GM23248 (cell line): ENCODE results near the gene SPNS1. TPM values are rescaled to one million over a fixed set of nuclear protein-coding genes. Genes with fewer than 3 reads are reported as not detected.

Experiments
- DNase-seq: peaks from one replicate; pipeline ENCODE4 v3.0.0-alpha.2; 2015
- H2AFZ ChIP-seq: fragments of 200-600 bp; sonication (generic); 2 replicates; pipeline ENCODE4 v1.6.1; 2016; ENCODE audit warnings: antibody characterized with exemption
- H3F3A ChIP-seq: fragments of 200-600 bp; sonication (generic); 2 replicates; pipeline ENCODE4 v1.6.1; 2016; ENCODE audit warnings: mild to moderate bottlenecking, antibody characterized with exemption, mixed run types; ENCODE audit not compliant: insufficient read depth
- H3K27ac ChIP-seq: fragments of 200-600 bp; sonication (generic); 2 replicates; pipeline ENCODE4 v1.5.1; 2016; ENCODE audit warnings: mild to moderate bottlenecking
- H3K27me3 ChIP-seq: fragments of 200-600 bp; sonication (generic); replicated peaks from 2 replicates; pipeline ENCODE4 v1.6.1; 2016; ENCODE audit warnings: mild to moderate bottlenecking; ENCODE audit not compliant: insufficient read depth
- H3K36me3 ChIP-seq: fragments of 200-600 bp; sonication (generic); 2 replicates; pipeline ENCODE4 v1.6.1; 2016; ENCODE audit warnings: low read depth, mild to moderate bottlenecking
- H3K4me1 ChIP-seq: fragments of 200-600 bp; sonication (generic); 2 replicates; pipeline ENCODE4 v1.6.1; 2016; ENCODE audit warnings: mild to moderate bottlenecking; ENCODE audit not compliant: insufficient read depth
- H3K4me2 ChIP-seq: fragments of 200-600 bp; sonication (generic); one replicate; pipeline ENCODE4 v1.6.1; 2016; ENCODE audit warnings: mild to moderate bottlenecking; ENCODE audit not compliant: unreplicated experiment
- H3K4me3 ChIP-seq: fragments of 200-600 bp; sonication (generic); 2 replicates; pipeline ENCODE4 v1.5.1; 2016; ENCODE audit warnings: mild to moderate bottlenecking
- H3K79me2 ChIP-seq: fragments of 200-600 bp; sonication (generic); 2 replicates; pipeline ENCODE4 v1.6.1; 2016; ENCODE audit warnings: mild to moderate bottlenecking; ENCODE audit not compliant: insufficient read depth
- H3K9ac ChIP-seq: fragments of 200-600 bp; sonication (generic); 2 replicates; pipeline ENCODE4 v1.6.1; 2016; ENCODE audit warnings: mild to moderate bottlenecking
- H3K9me2 ChIP-seq: fragments of 200-600 bp; sonication (generic); 2 replicates; pipeline ENCODE4 v1.6.1; 2016; ENCODE audit warnings: mixed run types, mild to moderate bottlenecking, moderate library complexity; ENCODE audit not compliant: insufficient read depth
- H3K9me3 ChIP-seq: fragments of 200-600 bp; sonication (generic); one replicate; pipeline ENCODE4 v1.6.1; 2017; ENCODE audit warnings: low read depth
- H4K20me1 ChIP-seq: fragments of 200-600 bp; sonication (generic); 2 replicates; pipeline ENCODE4 v1.6.0; 2016; ENCODE audit not compliant: insufficient read depth
- EZH2 ChIP-seq: fragments of 200-600 bp; sonication (generic); IDR thresholded peaks from 2 replicates; pipeline ENCODE4 v1.6.1; 2018; ENCODE audit warnings: antibody characterized with exemption, mild to moderate bottlenecking; ENCODE audit not compliant: insufficient read depth, poor library complexity, severe bottlenecking
- EZH2phosphoT487 ChIP-seq: fragments of 200-600 bp; sonication (generic); IDR thresholded peaks from 2 replicates; pipeline ENCODE4 v1.6.1; 2018; ENCODE audit warnings: antibody characterized with exemption, moderate library complexity, mild to moderate bottlenecking, low read depth; ENCODE audit not compliant: insufficient read depth
- WGBS, 2 experiments: methylation state at CpG; one replicate each; pipeline ENCODE4 v1.1.6; 2015 to 2017; ENCODE audit warnings: low lambda C conversion rate in 2 of 2, low coverage in 1 of 2; ENCODE audit errors: missing lambda C conversion rate in 2 of 2; 5-methylcytosine and 5-hydroxymethylcytosine counted together
- in situ Hi-C: fragments of 300-500 bp; cut with MboI; formaldehyde crosslinking; loops from 2 replicates; pipeline ENCODE4 v1.15.0; 2020
- polyA plus RNA-seq: library from polyadenylated mRNA; unstranded; fragments of >200 nt; fragmentation: Nextera tagmentation; extraction: Ambion mirVana; gene quantifications from 2 replicates; pipeline ENCODE4 v1.2.1, GENCODE V29; 2016
- total RNA-seq: library from RNA; depleted of rRNA; stranded (reverse); fragments of >200 nt; shearing (Covaris generic); gene quantifications from 2 replicates; pipeline ENCODE4 v1.2.3, GENCODE V29; 2014; rRNA removed

The SPNS1 gene
- total and polyA plus RNA-seq, 2 experiments from 2014 or later, result 41.3 to 48.4 TPM

DNA sequence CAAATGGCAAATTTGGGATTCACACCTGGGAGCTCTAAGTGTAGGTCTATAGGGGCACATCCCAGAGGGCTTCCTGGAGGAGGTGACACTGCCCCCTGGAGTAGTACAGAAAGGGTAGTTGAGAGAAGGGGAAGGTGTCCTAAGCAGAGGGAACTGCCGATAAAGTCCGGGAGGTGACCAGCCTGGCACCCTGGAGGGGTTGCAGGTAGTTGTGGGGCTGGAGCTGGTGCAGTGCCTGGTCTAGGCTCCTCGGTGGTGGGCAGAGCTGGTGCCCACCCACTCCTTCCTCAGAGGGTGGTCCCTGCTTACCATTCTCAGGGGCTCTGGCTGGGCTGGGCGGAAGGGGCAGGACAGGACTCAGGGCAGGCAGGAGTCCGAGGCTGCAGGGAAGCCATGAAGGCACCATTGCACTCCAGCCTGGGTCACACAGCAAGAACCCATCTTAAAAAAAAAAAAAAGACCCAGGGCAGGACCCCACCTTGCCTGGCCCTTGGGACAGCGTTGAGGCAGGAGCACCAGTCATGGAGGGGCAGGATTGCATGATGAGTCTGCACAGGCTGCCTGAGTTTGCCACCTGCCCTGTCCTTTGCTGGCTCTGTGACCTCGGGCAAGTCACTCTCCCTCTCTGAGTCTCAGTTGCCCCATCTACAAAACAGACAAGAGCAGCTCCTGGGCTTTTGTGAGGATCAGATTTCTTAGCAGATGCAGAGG, 54.0 kb downstream of the SPNS1 start:
- H3K36me3 ChIP-seq, result no peaks in the 10 kb centered on the region
- no peaks in the 10 kb centered on the region for H4K20me1 ChIP-seq
- no peak for TF ChIP-seq EZH2phosphoT487
- no peak for TF ChIP-seq EZH2
- no peaks in the 10 kb centered on the region for H3F3A ChIP-seq
- peak overlapping the region; percentile 39 for H3K27ac ChIP-seq
- peak overlapping the region; percentile 54 for H3K9ac ChIP-seq
- 0 out of 2 replicates have a peak overlapping the region, but pooled peaks have one; percentile 19 for H2AFZ ChIP-seq
- no peaks in the 10 kb centered on the region for H3K9me2 ChIP-seq
- peak overlapping the region; percentile 15 for H3K4me2 ChIP-seq
- no peak for DNase-seq
- H3K4me1 ChIP-seq, result peaks cover 9% of the 10 kb centered on the region; the same call in 1 of the 2 replicates
- in situ Hi-C loops, result no loop called here
- no peaks in the 10 kb centered on the region for H3K9me3 ChIP-seq
- H3K27me3 ChIP-seq, result no peaks in the 10 kb centered on the region
- no peak overlapping the region for H3K4me3 ChIP-seq
- 69 to 71% methylated on average over 7 of the region's 7 CpGs for WGBS, 2 experiments
- H3K79me2 ChIP-seq, result no peaks in the 10 kb centered on the region

GRCh38 chr16:29029168-29029994, 54.8 kb downstream of the SPNS1 start:
- no peaks in the 10 kb centered on the region for H3K9me2 ChIP-seq
- no peaks in the 10 kb centered on the region for H3K9me3 ChIP-seq
- 18 to 29% methylated on average over 10 to 16 of the region's 16 CpGs for WGBS, 2 experiments
- H3K27ac ChIP-seq, result peak overlapping the region; percentile 39
- H3K27me3 ChIP-seq, result no peaks in the 10 kb centered on the region
- in situ Hi-C loops, result no loop called here
- H3F3A ChIP-seq, result no peaks in the 10 kb centered on the region
- TF ChIP-seq EZH2, result no peak
- DNase-seq, result peak; percentile 99
- H3K4me1 ChIP-seq, result peaks cover 9% of the 10 kb centered on the region; the same call in 1 of the 2 replicates
- no peaks in the 10 kb centered on the region for H4K20me1 ChIP-seq
- 0 out of 2 replicates have a peak overlapping the region, but pooled peaks have one; percentile 19 for H2AFZ ChIP-seq
- H3K36me3 ChIP-seq, result no peaks in the 10 kb centered on the region
- no peak overlapping the region for H3K4me3 ChIP-seq
- H3K9ac ChIP-seq, result peak overlapping the region; percentile 54
- no peaks in the 10 kb centered on the region for H3K79me2 ChIP-seq
- H3K4me2 ChIP-seq, result peak overlapping the region; percentile 15

- no peak for DNase-seq
- no peaks in the 10 kb centered on the region for H3K9me3 ChIP-seq
- no peaks in the 10 kb centered on the region for H4K20me1 ChIP-seq
- no peak overlapping the region for H3K4me3 ChIP-seq
- H3K36me3 ChIP-seq, result no peaks in the 10 kb centered on the region
- TF ChIP-seq EZH2phosphoT487 (no peak), EZH2 (no peak)
- H3K4me2 ChIP-seq, result no peak overlapping the region
- in situ Hi-C loops, result no loop called here
- H2AFZ ChIP-seq, result no peak overlapping the region
- peaks cover 9% of the 10 kb centered on the region; the same call in 1 of the 2 replicates for H3K4me1 ChIP-seq
- H3K9me2 ChIP-seq, result no peaks in the 10 kb centered on the region
- WGBS, 2 experiments, result 78 to 83% methylated on average over 8 of the region's 8 CpGs
- H3K79me2 ChIP-seq, result no peaks in the 10 kb centered on the region
- H3K27me3 ChIP-seq, result no peaks in the 10 kb centered on the region
- H3F3A ChIP-seq, result no peaks in the 10 kb centered on the region
- no peak overlapping the region for H3K27ac ChIP-seq
- no peak overlapping the region for H3K9ac ChIP-seq
Observed at GRCh38 chr16:29030086-29030840, 55.7 kb downstream of the SPNS1 start.

Other genes starting within 250 kb of the SPNS1 start
- gene NPIPB9, start 223.0 kb upstream of the SPNS1 start, total RNA-seq, result 0.38 TPM in 1 of 2 replicates, not detected in the other
- gene NPIPB9, start 223.0 kb upstream of the SPNS1 start, polyA plus RNA-seq, result not detected in 2 replicates
- gene ATXN2L, start 151.8 kb upstream of the SPNS1 start, total RNA-seq, result 37.2 and 43.1 TPM in 2 replicates
- gene ATXN2L, start 151.8 kb upstream of the SPNS1 start, polyA plus RNA-seq, result 50.7 and 53.1 TPM in 2 replicates
- gene TUFM, start 128.4 kb upstream of the SPNS1 start, total RNA-seq, result 95.2 and 107 TPM in 2 replicates
- 141 and 148 TPM in 2 replicates for gene TUFM, start 128.4 kb upstream of the SPNS1 start, polyA plus RNA-seq
- gene SH2B1, start 110.9 kb upstream of the SPNS1 start, total RNA-seq, result 16.8 and 21.8 TPM in 2 replicates
- gene SH2B1, start 110.9 kb upstream of the SPNS1 start, polyA plus RNA-seq, result 8.4 and 8.8 TPM in 2 replicates
- 0.11 TPM in 1 of 2 replicates, not detected in the other for gene ATP2A1, start 96.3 kb upstream of the SPNS1 start, total RNA-seq
- gene ATP2A1, start 96.3 kb upstream of the SPNS1 start, polyA plus RNA-seq, result 0.09 and 0.10 TPM in 2 replicates
- 34.7 and 53.4 TPM in 2 replicates for gene RABEP2, start 49.5 kb upstream of the SPNS1 start, total RNA-seq
- gene RABEP2, start 49.5 kb upstream of the SPNS1 start, polyA plus RNA-seq, result 14.0 and 15.4 TPM in 2 replicates
- not detected in 2 replicates for gene CD19, start 42.8 kb upstream of the SPNS1 start, total RNA-seq
- gene CD19, start 42.8 kb upstream of the SPNS1 start, polyA plus RNA-seq, result not detected in 2 replicates
- gene NFATC2IP, start 23.8 kb upstream of the SPNS1 start, total RNA-seq, result 12.1 and 16.8 TPM in 2 replicates
- gene NFATC2IP, start 23.8 kb upstream of the SPNS1 start, polyA plus RNA-seq, result 11.4 and 15.7 TPM in 2 replicates
- gene LAT, start 10.3 kb downstream of the SPNS1 start, total RNA-seq, result 2.4 and 2.9 TPM in 2 replicates
- gene LAT, start 10.3 kb downstream of the SPNS1 start, polyA plus RNA-seq, result 2.3 and 2.4 TPM in 2 replicates